ENCODE results near the gene CCNY. TPM values are rescaled to one million over a fixed set of nuclear protein-coding genes. Genes with fewer than 3 reads are reported as not detected.

CCNY gene
- total and polyA plus RNA-seq, 2 experiments from 2014 or later, result 51.5 to 55.8 TPM

GRCh38 chr10:35384265-35384868 lies 48.1 kb downstream of the CCNY start:
- H3K9me3 ChIP-seq (ENCODE audit: low read depth), result no peaks in the 10 kb centered on the region
- H4K20me1 ChIP-seq (ENCODE audit: insufficient read depth, poor library complexity, severe bottlenecking), result peaks cover 19% of the 10 kb centered on the region
- H3K79me2 ChIP-seq, result peaks cover 100% of the 10 kb centered on the region
- 71% methylated on average over 10 of the region's 10 CpGs for WGBS (ENCODE audit: low lambda C conversion rate, missing lambda C conversion rate)
- H2AFZ ChIP-seq, result no peak overlapping the region
- no peaks in the 10 kb centered on the region for H3K27me3 ChIP-seq
- DNase-seq (ENCODE audit: low spot score), result peak; percentile 23
- H3K36me3 ChIP-seq (replicated peaks; ENCODE audit: insufficient read depth, low read depth), result no peaks in the 10 kb centered on the region
- H3K4me2 ChIP-seq, result peak overlapping the region; percentile 57
- peaks cover 20% of the 10 kb centered on the region for H3K4me1 ChIP-seq (ENCODE audit: insufficient read depth)
- TF ChIP-seq CTCF (IDR thresholded peaks at IDR 0.05; ENCODE audit: poor library complexity) (no peak), EZH2 (IDR thresholded peaks at IDR 0.05; ENCODE audit: borderline replicate concordance) (no peak), EZH2phosphoT487 (IDR thresholded peaks at IDR 0.05; ENCODE audit: low read depth, severe bottlenecking, unreplicated experiment) (no peak)
- H3K9me2 ChIP-seq (replicated peaks; ENCODE audit: insufficient read depth), result no peaks in the 10 kb centered on the region
- peak overlapping the region; percentile 74 for H3K27ac ChIP-seq
- H3K4me3 ChIP-seq, result no peak overlapping the region

DNA sequence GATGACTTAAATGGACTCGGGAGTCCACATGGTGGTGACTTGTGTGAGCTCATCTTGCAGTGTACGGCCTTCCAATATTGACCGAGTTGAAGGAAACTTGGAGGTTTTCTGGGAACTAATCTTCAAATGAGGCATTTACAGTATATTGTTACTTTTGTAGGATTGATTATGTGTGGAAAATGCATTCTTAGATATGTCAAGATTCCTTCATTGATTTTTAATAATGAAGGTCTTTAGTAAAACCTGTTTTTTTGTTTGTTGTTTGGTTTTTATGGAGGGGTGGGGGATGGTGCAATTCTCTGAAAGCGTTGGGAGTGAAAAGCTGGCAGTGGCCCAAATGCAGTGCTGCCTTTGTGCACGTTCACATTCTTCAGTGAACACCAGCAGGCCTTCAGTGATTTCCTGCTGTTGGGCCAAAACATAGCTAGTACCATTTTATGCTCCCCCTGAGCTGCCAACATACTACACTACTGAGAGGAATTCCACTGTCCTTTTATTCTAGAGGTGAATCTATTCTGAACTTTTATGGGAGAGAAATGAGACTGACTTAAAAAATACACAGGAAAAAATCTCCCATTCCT lies 50.4 kb downstream of the CCNY start:
- Histone ChIP-seq H3K4me3 (no peak overlapping the region), H3K9me3 (ENCODE audit: low read depth) (no peaks in the 10 kb centered on the region), H3K36me3 (replicated peaks; ENCODE audit: insufficient read depth, low read depth) (no peaks in the 10 kb centered on the region), H3K27ac (no peak overlapping the region), H4K20me1 (ENCODE audit: insufficient read depth, poor library complexity, severe bottlenecking) (peaks cover 12% of the 10 kb centered on the region), H3K27me3 (no peaks in the 10 kb centered on the region), H3K79me2 (peaks cover 100% of the 10 kb centered on the region), H3K9me2 (replicated peaks; ENCODE audit: insufficient read depth) (no peaks in the 10 kb centered on the region), H2AFZ (no peak overlapping the region), H3K4me2 (no peak overlapping the region), H3K4me1 (ENCODE audit: insufficient read depth) (peaks cover 20% of the 10 kb centered on the region)
- 61% methylated on average over 5 of the region's 5 CpGs for WGBS (ENCODE audit: low lambda C conversion rate, missing lambda C conversion rate)
- TF ChIP-seq CTCF (IDR thresholded peaks at IDR 0.05; ENCODE audit: poor library complexity) (no peak), EZH2 (IDR thresholded peaks at IDR 0.05; ENCODE audit: borderline replicate concordance) (no peak), EZH2phosphoT487 (IDR thresholded peaks at IDR 0.05; ENCODE audit: low read depth, severe bottlenecking, unreplicated experiment) (no peak)
- DNase-seq (ENCODE audit: low spot score), result peak; percentile 43

GRCh38 chr10:35387768-35388167 lies 51.5 kb downstream of the CCNY start:
- TF ChIP-seq CTCF (IDR thresholded peaks at IDR 0.05; ENCODE audit: poor library complexity) (no peak), EZH2 (IDR thresholded peaks at IDR 0.05; ENCODE audit: borderline replicate concordance) (no peak), EZH2phosphoT487 (IDR thresholded peaks at IDR 0.05; ENCODE audit: low read depth, severe bottlenecking, unreplicated experiment) (no peak)
- 67% methylated on average over 2 of the region's 2 CpGs for WGBS (ENCODE audit: low lambda C conversion rate, missing lambda C conversion rate)
- peaks cover 100% of the 10 kb centered on the region for H3K79me2 ChIP-seq
- H3K9me2 ChIP-seq (replicated peaks; ENCODE audit: insufficient read depth), result no peaks in the 10 kb centered on the region
- H4K20me1 ChIP-seq (ENCODE audit: insufficient read depth, poor library complexity, severe bottlenecking), result peaks cover 14% of the 10 kb centered on the region
- no peaks in the 10 kb centered on the region for H3K9me3 ChIP-seq (ENCODE audit: low read depth)
- H3K4me1 ChIP-seq (ENCODE audit: insufficient read depth), result peaks cover 20% of the 10 kb centered on the region
- no peaks in the 10 kb centered on the region for H3K27me3 ChIP-seq
- no peak overlapping the region for H2AFZ ChIP-seq
- peak overlapping the region; percentile 36 for H3K27ac ChIP-seq
- H3K36me3 ChIP-seq (replicated peaks; ENCODE audit: insufficient read depth, low read depth), result no peaks in the 10 kb centered on the region
- no peak overlapping the region for H3K4me2 ChIP-seq
- no peak for DNase-seq (ENCODE audit: low spot score)
- no peak overlapping the region for H3K4me3 ChIP-seq

All from hepatocyte (in vitro differentiated cells).